Activated CD8-positive, alpha-beta memory T cell treated with anti-CD3 and anti-CD28 coated beads, Interleukin-2, amount 50 U/mL, for 48 hours (primary cell): ENCODE measurements around the gene SLC25A18.
"Not testable (repeated sequence)": the region's sequence is repeated elsewhere in the genome, so short reads cannot be mapped to it uniquely, and the experiment has no call there.

Source experiments
- DNase-seq: peaks from one replicate; pipeline ENCODE4 v3.0.0-alpha.2; 2020

Gene SLC25A18

DNA sequence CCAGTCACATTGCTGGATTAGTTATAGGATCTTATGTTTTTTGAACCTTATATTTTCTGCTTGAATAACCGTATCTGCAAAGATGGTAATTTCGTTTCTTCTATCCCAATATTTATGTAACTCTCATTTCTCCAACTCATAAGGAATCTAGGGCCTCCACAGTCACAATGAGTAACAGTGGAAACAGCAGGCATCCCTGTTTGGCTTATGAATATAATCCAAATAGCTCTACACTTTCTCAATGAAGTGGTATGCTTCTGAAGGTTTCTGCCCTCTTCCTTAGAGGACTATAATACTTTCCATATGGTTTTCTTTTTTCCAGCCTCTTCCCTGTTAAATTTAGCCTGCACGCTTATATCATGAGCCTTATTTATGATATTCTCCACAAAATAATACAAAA lies 48.8 kb downstream of the SLC25A18 start:
- no peak for DNase-seq

DNA sequence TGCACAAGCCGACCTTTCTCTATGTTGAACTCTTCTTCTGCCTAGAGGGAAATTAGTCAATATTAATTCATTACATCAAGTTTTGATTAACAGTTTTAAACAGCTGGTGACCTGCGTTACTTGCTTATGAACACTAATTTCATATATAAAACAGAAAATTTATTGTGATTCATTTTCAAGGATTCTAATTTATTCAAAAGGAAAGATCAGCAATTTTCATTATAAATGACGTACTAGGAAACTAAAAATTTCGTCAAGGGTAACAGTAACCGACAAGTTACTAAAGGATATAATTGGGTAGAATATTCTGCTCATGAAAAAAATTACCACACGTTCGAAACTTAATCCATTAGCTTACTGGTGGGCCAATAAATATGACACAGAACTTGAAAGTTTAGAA lies 50.0 kb downstream of the SLC25A18 start:
- DNase-seq = no peak

DNA sequence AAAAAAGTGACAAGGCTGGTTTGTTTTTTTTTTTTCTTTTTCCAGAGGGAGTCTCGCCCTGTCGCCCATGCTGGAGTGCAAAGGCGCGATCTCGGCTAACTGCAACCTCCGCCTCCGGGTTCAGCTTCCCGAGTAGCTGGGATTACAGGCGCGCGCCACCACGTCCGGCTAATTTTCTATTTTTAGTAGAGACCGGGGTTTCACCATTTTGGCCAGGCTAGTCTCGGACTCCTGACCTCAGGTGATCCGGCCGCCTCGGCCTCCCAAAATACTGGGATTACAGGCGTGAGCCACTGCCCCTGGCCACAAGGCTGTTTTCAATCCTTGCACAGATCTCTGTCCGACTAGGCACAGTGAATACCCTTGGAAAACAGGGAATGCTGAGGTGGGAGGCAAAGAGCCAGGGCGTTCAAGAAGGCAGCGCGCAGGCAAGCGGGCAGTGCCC lies 64.7 kb downstream of the SLC25A18 start:
- no peak for DNase-seq

DNA sequence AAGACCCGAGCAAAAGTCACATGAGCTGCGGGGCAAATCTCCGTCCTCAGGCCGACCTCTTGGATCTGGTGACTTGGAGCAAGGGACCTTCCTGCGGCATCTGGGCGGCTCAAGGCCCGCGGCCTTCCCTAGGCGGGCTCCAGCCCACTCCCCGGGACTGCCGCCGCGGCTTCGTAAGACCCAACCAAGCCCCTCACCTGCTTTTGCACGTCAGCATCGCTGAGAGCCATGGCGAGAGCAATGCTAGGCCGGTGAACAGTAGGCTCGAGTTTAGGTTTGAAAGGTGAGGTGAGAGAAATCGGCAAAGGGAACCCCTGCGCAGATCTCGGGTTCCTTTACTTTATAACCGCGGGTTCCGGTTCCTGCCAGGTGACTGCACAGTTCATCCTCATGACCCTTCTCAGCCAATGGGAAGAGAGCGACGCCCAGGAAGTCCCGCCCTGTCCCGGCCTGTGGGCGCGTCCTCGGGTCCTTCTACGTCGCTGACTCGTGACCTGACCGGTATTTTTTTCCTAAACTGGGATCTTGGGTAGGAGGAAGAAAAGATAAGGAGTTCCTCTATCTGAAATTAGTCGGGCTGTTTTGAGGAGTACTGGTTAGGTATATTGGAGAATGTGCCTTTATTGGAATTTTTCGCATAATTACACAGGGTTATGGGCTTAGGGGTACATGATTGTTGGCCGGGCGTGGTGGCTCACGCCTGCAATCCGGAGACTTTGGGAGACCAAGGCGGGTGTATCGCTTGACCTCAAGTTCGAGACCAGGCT lies 65.3 kb downstream of the SLC25A18 start, which contains the start of gene ATP6V1E1:
Gene ATP6V1E1, minus strand, starts transcription at position 344 of the 767 bp plus-strand sequence. Its CDS starts 114 bp downstream, at position 230.
- DNase-seq = peak; percentile 93

DNA sequence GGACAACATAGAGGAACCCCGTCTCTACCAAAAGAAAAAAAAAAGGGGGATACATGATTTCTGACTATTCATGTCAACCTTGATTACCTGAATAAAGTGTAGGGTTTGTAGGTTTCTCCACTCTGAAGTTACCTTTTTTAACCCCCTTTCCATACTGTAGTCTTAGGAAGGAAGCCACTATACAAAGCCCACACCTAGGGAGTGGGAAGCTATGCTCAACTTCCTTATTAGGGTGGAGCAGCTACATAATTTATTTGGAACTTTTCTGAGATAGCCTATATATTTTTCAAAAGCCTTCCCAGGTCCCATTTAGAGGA lies 65.8 kb downstream of the SLC25A18 start:
- no peak for DNase-seq

DNA sequence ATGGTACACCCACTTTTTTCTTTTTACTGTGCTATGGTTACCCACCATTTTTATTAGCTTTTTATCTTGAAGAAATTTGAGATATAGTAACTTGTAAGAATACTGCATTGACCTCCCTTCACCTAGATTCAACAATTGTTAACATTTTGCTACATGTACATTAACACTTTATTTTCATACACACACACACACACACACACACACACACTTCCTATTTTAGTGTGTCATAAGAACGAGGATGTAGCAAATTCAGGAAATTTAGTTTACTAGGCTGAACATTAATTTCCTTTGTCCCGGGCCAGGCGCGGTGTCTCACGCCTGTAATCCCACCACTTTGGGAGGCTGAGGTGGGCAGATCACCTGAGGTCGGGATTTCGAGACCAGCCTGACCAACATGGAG lies 66.3 kb downstream of the SLC25A18 start:
- no peak for DNase-seq

DNA sequence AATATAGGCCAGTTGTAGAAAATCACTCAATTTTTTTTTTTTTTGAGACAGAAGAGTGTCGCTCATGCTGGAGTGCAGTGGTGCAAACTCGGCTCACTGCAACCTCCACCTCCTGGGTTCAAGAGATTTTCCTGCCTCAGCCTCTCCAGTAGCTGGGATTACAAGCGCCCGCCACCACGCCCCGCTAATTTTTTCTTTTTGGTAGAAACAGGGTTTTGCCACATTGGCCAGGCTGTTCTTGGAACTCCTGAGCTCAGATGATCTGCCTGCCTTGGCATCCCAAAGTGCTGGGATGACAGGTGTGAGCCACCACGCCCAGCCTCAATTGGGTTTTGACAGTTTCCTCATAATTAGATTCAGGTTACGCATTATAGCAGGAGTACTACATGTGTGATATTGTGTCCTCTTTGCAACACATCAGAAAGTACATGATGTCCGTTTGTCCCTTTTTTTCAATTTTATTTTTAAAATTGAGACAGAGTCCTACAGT lies 67.8 kb downstream of the SLC25A18 start:
- DNase-seq = no peak

DNA sequence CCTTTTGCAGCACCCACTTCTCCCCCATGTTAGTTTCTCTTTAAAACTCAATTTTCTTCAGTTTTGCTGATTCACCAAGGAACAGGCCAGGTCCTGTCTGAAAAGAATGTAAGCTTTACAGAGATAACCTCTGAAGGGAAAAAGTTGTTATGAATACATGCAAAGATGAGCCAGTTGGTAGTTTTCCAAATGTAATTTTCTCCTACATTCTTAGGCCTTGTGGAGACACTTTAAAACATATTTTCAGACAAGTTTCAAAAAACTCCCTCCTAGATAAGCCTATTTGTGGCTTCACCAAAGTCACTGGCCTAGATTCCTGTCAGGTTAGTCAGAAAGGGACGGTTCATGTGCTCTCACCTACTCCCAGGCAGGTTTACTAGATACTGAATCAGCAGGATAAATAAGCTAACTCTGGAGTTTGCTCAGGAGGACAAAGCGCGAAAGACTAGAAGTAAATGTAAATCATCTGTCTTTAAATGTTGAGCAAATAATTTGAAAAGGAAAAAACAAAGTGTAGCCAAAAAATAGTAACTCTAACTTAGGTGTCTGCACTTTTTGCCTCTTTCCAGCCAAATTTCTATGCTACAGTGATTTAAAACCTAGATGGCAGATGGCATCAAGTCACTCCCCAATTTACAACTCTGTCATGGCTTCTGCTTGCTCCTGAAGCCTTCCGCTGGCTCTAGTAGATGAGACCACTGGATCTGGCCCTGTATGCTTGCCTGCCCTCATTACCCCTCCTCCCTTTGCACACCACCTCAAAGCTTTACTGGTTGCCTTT lies 70.1 kb downstream of the SLC25A18 start:
- no peak for DNase-seq

DNA sequence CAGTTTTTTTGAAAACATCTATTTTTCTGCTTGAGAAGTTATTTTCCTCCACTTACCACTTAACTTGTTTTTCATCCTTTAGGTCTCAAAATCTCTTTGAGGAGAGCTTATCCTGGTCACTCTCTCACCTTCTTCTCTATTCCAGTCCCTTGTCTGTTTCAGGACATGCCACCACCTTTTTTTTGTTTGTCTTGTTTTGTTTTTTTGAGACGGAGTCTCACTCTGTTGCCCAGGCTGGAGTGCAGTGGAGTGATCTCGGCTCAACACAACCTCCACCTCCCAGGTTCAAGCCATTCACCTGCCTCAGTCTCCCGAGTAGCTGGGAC lies 70.7 kb downstream of the SLC25A18 start:
- no peak for DNase-seq

DNA sequence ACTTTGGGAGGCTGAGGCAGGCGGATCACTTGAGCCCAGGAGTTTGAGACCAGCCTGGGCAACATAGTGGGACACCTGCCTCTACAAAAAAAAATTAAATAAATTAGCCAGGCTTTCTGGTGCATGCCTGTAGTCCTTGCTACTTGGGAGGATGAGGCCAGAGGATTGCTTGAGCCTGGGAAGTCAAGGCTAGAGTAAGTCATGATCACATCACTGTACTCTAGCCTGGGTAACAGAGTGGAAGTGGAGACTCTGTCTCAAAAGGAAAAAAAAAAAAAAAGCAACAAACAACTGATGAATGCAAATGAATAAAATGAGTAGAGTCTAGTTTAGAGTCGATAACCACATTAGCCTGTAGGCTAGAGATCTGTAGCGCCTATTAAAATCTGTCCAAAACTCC lies 71.4 kb downstream of the SLC25A18 start:
- no peak for DNase-seq

DNA sequence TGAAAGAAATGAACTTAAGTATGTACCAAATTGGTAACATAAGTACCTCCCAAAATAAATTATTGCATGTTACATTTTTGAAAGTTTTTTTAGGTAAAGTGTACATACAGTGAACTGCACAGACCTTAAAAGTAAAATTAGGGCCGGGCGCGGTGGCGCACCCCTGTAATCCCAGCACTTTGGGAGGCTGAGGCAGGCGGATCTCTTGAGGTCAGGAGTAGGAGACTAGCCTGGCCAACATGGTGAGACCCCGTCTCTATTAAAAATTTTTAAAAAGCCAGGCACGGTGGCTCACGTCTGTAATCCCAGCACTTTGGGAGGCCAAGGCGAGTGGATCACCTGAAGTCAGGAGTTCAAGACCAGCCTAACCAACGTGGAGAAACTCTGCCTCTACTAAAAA lies 73.6 kb downstream of the SLC25A18 start:
- not testable (repeated sequence) for DNase-seq

DNA sequence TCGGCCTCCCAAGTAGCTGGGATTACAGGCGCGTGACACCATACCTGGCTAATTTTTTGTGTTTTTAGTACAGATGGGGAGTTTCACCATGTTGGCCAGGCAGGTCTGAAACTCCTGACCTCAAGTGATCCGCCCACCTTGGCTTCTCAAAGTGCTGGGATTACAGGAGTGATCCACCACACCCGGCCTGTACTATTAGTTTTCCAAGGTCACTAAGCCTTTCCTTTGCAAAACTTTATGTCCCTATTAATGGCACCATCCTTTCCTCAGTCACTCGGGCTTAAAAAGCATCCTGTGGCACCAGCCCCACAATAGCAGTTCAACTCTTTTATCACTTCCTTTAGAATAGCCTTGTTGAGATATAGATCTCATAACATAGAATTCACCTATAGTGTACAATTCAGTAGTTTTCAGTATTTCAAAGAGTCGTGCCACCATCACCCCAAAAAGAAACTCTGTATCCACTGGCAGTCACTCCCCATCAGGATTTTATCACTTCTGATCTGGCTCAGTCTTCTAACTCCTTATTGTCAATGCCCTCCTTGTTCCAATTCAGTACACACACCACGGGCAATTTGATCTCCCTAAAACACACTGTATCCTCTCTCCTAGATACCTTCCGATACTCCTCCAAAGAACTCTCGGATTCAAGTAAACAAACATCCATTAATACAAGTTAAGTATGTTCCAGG lies 74.3 kb downstream of the SLC25A18 start:
- no peak for DNase-seq

DNA sequence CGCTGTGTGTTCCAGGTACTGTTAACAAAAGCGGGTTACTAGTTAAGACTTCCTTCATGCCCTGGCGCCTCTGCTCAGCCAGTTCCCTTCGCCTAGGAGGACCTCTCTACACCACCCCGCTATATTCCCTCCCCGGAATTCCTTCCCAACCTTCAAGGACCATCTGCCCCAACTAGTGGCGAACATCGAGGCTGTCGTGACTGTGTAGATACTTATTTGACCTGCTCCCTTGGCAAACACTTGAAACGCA lies 74.8 kb downstream of the SLC25A18 start:
- no peak for DNase-seq

DNA sequence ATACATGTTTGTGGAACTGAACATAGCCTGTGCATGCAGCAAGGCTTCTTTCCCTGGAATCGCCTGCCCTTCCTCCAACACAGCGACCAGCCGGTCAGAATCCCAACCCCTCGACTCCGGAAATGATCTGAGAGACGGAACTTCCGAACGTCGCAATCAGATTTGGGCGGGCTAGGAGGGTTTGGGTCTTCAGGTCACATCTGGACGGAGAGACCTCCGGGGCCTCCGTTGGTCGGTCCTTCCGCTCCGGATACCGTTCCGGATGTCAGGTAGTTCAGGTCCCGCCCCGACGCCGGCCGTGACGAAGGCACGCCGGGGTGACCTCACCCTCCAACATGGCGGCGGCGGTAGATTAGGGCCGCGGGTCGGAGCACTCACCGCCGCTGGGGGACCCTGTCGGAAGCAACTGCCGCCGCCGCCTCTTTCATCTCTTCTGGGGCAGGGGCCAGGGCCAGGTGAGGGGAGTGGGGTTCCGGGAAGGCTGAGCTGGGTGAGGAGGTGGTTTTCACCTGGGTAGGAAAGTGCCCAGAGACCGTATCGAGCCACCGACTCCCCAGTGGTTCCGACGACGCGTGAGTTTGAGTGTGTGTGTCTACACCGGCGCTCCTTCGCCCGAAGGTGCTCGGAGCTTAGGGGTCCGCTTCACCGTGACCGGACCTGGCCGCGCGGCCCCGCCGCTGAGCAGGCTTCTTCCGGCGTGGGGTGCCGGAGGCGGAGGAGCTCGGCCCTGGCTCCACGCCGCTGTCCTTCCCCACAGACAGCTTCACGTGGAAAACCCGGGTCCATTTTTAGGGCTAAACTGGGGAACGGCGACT lies 75.3 kb downstream of the SLC25A18 start, which contains the start of gene BCL2L13:
Gene BCL2L13, plus strand, starts transcription at position 326 of the 815 bp plus-strand sequence. CDS start 16,955 bp downstream, outside the sequence.
- DNase-seq = peak; percentile 94

DNA sequence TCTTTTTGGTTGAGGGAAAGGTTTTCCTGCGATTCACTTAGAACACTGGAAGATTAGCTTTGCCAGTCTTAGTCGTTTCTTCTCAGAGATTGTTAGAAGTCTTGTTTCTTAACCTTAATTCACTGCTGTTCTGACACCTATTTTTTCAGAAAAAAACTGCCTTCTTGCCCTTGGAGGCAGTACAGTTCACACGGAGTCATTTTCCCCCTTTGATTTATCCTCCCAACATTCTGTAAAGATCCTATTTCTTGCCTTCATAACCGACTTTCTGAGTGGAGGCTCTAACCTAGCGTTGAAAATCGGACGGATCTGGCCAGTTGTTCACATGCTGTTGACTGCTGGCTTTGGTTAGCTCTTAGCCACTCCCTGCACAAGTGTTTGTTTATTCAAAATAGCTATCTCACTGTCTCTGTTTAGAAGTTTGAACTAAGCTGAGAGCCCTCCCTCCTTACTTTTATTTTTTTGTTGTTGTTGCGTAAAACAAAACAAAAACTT lies 76.0 kb downstream of the SLC25A18 start:
- DNase-seq = no peak
